Dermis microvascular lymphatic vessel endothelial cell (primary cell): ENCODE data around the gene DPEP2NB. TPM values are rescaled to one million over a fixed set of nuclear protein-coding genes. Genes with fewer than 3 reads are reported as not detected.

Experiments
- DNase-seq, 2 donors: peaks; one replicate each; pipeline versions ENCODE4 v3.0.0 to v3.0.0-alpha.2; 2010; ENCODE audit warnings: low read depth in 2 of 2
- total RNA-seq: library from RNA; depleted of rRNA; stranded (reverse); fragments of >200 nt; gene quantifications from 2 replicates; pipeline ENCODE4 v1.2.1, GENCODE V29; 2014

DPEP2NB gene
- not detected in 2 replicates for total RNA-seq

DNA sequence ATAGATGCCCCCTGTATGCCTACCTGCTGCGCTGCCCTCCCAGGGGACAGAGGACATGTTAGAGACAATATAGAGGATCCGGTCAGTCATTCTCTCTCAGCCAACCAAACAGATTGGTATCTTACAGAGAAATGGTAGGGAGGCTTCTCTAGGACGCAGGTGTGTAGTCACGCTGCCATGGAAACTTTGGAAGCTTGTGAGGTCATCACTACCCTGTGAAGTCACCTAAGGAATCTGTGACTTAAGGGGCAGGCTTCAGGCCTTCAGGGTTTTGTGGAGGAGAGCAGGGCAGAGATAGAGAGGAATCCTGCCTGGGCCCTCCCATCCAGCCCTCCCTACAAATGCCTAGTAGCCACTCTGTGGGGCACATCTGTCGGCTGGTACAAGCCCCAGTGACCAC is at the start of gene DPEP2NB:
Gene DPEP2NB (minus strand): TSS at position 231 of the 400 bp plus-strand sequence. CDS start 141 bp downstream, at position 90.
- no peak for DNase-seq

DNA sequence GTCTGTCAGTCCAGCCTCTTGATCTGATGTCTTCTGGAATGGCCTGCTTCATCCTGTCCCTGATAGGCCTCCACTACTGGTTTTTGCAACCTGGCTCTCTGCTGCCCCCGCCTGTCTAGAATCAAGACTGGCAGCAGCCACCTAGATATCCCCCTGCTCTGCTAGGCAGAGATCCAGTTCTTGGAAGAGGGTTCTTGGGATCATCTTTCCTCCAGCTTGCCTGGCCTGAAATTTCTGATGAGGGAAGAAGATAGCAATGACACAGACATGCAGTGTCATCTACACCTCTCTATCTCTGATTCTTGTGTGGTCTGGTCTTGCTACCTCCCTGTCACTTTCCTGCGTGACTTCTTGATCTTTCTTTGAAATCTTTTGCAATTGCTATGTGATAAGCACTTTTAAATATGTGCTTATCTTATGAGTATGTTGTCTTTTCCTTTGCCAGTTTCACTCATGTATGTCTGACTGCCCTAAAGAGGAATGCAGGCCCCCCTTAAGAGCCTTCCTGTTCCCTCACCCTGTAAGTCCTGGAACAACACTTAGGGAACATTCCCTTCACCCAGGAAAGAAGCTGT is 49.2 kb upstream of the DPEP2NB start:
- peak in 1 of 2 donors; percentile 73 for DNase-seq

DNA sequence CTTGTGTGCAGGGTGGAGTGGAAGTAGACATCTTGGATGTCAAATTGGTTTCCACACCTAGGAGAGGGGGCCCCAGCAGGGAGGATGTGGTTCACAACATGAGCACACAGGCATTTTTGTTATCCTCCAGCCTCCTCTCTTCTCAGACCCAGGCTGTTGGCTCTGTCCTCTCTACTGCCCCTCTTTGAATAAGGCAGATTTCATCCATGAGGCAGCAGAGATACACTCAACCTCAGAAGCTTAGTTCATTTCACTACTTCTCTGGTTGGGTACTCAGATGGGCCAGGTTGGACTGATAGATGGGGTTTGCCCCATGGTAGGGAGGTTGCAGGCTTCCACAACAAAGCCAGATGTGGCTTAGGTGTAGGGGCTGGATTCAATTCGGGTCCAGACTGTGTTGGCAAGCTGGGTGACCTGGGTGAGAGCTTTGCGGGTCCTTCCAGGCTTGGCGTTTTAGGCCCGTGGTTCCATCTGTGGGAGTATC is 47.2 kb upstream of the DPEP2NB start:
- no peak for DNase-seq

GRCh38 chr16:68061396-68061795 is 45.7 kb upstream of the DPEP2NB start:
- no peak for DNase-seq

- DNase-seq, result no peak
Observed at GRCh38 chr16:68059804-68060203, 44.1 kb upstream of the DPEP2NB start.

DNA sequence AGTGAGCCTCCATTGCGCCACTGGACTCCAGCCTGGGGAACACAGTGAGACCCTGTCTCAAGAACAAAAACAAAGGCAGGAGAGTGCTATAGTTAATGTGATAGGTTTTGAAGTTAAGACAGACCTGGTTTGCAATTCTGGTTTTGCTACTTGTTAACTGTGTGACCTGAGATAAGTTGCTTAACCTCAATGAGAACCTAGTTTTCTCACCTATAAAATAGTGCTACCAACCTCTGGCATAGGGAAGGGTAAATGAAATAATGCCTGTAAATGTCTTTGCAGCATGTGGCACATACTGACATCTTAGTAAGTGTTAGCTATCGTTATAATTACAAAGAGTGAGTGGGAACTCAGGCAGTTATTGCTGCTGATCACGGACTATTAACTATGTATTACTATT is 39.7 kb upstream of the DPEP2NB start:
- no peak for DNase-seq

DNA sequence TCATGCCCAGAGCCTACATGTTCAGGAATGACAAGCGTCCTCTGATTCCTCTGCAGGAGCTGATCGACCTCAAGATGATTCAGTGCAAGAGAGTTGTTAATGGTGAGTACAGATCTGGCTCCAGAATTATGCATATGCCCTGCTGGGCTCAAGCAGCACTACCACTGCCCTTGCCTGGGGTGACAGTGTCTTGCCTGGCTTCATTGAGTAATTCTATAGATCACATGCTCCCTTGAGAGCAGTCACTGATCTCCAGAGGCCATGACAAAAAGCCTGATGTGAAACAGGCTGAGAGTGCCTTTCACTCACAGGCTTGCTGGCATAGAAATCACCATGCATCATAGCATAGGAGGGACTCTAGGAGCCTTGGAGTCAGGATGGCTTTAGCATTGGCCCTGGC is 33.7 kb upstream of the DPEP2NB start:
- DNase-seq, result no peak

DNA sequence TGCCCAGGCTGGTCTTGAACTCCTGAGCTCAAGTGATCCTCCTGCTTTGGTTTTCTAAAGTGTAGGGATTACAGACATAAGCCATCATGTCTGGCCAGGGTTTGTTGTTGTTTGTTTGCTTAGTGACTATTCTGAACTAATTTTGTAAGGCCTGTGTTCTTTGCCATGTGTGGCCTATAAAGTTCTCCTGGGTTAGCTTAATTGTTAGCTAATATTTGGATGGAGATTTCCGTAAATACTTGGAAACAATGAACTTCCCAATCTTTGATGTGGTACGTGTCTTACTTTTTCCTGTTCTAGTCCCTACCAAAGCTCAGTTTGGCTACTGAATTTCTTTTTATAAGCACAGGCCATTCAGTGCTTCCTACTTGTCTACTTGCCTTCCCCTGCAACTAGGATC is 32.3 kb upstream of the DPEP2NB start:
- no peak for DNase-seq

GRCh38 chr16:68046106-68046505 is 30.4 kb upstream of the DPEP2NB start:
- DNase-seq, result no peak

GRCh38 chr16:68041783-68042182 is 26.1 kb upstream of the DPEP2NB start:
- no peak for DNase-seq

GRCh38 chr16:68040506-68041288 is 25.0 kb upstream of the DPEP2NB start:
- peak; percentile 70 to 81 for DNase-seq

DNA sequence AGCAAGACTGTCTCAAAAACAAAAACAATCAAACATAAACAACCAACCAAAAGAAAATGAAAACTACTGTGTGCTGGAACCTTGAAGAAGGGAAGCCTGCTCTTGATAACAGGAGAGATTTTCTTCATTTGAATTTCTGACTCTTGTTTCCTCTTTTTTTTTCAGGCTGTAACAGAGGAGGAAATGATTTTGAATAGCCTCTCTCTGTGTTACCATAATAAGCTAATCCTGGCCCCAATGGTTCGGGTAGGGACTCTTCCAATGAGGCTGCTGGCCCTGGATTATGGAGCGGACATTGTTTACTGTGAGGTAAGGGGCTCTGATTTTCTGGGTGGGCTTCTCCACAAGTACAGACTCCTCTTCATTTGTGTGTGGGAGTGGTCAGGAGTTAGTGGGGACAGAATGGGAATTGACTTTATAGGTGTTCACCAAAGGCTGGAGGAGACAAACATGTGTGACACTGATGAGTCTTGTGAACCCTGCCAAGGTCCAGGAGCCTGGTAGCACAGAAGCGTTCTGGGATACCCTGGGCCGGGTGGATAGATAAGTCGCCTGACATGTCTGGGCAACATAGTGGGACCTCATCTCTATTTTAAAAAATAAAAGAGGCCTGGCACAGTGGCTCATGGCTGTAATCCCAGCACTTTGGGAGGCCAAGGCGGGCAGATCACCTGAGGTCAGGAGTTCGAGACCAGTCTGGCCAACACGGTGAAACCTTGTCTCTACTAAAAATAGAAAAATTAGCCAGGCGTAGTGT is 22.3 kb upstream of the DPEP2NB start:
- no peak for DNase-seq

DNA sequence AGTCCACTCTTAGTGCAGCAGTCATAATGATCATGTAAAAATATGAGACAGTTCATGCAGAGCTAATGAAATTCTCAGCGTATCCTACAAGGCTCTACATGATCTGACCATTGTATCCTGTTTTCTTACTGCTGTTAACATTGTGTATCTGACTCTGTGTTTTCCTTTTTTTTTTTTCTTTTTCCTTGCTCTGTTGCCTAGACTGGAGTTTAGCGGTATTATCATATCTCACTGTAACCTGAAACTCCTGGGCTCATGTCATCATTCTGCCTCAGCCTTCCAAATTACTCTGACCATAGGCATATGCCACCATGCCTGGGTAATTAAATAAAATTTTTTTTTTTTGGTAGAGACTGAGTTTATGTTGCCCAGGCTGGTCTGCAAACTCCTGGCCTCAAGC is 19.5 kb upstream of the DPEP2NB start:
- DNase-seq, result peak in 1 of 2 donors; percentile 27

- DNase-seq, result no peak
Observed at GRCh38 chr16:68033101-68033500, 17.4 kb upstream of the DPEP2NB start.

- DNase-seq, result no peak
Observed at GRCh38 chr16:68031951-68032350, 16.2 kb upstream of the DPEP2NB start.

GRCh38 chr16:68030108-68030507 is 14.4 kb upstream of the DPEP2NB start:
- peak in 1 of 2 donors; percentile 49 for DNase-seq

GRCh38 chr16:68028996-68029395 is 13.3 kb upstream of the DPEP2NB start:
- DNase-seq, result no peak

GRCh38 chr16:68022728-68023537 is 7.2 kb upstream of the DPEP2NB start, which contains the start of the genes DDX28 and DUS2:
TSS of gene DDX28 (minus strand) at chr16:68023232. CDS start at chr16:68023202, 30 bp downstream.
TSS of gene DUS2 (plus strand) at chr16:68023284. CDS start at chr16:68038024, 14,740 bp downstream.
- DNase-seq, result peak; percentile 88 to 95

- no peak for DNase-seq
Observed at GRCh38 chr16:68022278-68022727, 6.6 kb upstream of the DPEP2NB start.

- no peak for DNase-seq
Observed at GRCh38 chr16:68021490-68021889, 5.8 kb upstream of the DPEP2NB start.

DNA sequence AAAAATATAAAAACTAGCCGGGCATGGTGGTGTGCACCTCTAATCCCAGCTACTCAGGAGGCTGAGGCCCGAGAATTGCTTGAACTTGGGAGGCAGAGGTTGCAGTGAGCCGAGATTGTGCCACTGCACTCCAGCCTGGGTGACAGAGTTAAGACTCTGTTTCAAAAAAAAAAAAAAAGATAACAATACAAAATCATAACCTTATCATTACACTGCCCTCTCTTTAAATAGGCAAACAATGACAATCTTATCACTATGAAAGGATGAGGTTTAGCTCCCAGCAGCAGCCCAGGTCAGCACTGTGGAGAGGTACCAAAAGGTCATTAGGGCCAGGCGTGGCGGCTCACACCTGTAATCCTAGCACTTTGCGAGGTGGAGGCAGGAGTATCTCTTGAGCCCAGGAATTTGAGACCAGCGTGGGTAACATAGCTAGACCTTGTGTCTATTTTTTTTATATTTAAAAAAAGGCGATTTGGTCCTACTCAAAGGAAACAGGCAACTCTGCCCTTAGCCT is 3.5 kb upstream of the DPEP2NB start:
- DNase-seq, result no peak
